ENCODE data around the gene MOB2. TPM values are rescaled to one million over a fixed set of nuclear protein-coding genes. Genes with fewer than 3 reads are reported as not detected.

MOB2 gene
- total RNA-seq, 2 experiments from 2014 or later, result 37.0 to 38.3 TPM

GRCh38 chr11:1470681-1471611 is 15.6 kb downstream of the MOB2 start:
- no peak overlapping the region for H3K4me3 ChIP-seq (ENCODE audit: low read length)
- peaks cover 52% of the 10 kb centered on the region for H3K36me3 ChIP-seq (ENCODE audit: insufficient read depth, low read length)
- intact Hi-C loops (cut with DNase I, micrococcal nuclease), result no loop called here
- H3K9me3 ChIP-seq (ENCODE audit: control insufficient read depth in 1 of 2, insufficient read depth in 1 of 2, low read length in 2 of 2), result no peaks in the 10 kb centered on the region
- Mint-ChIP-seq H3K9me3 (no peaks in the 10 kb centered on the region), H3K27me3 (no peaks in the 10 kb centered on the region), H3K36me3 (ENCODE audit: low read depth) (peaks cover 45% of the 10 kb centered on the region), H3K27ac (no peak overlapping the region), H3K4me1 (ENCODE audit: low read depth) (no peaks in the 10 kb centered on the region), H3K4me3 (no peak overlapping the region)
- no peak overlapping the region for H3K27ac ChIP-seq (ENCODE audit: low read depth in 1 of 2, low read length in 2 of 2)
- DNase-seq (peak in 1 of 14 experiments; percentile 1), ATAC-seq (ENCODE audit: poor library complexity) (no peak)
- ChIA-PET POLR2A (no interaction called here), CTCF (no interaction called here)
- H3K27me3 ChIP-seq (ENCODE audit: control insufficient read depth in 1 of 2, insufficient read depth in 2 of 2, low read length in 2 of 2), result no peaks in the 10 kb centered on the region
- TF ChIP-seq CTCF (IDR thresholded peaks at IDR 0.05), result no peak
- no peaks in the 10 kb centered on the region for H3K4me1 ChIP-seq (ENCODE audit: insufficient read depth, low read length)

GRCh38 chr11:1469911-1470680 is 16.5 kb downstream of the MOB2 start:
- Histone ChIP-seq H3K4me1 (ENCODE audit: insufficient read depth, low read length) (no peaks in the 10 kb centered on the region), H3K36me3 (ENCODE audit: insufficient read depth, low read length) (peaks cover 44% of the 10 kb centered on the region), H3K27me3 (ENCODE audit: control insufficient read depth in 1 of 2, insufficient read depth in 2 of 2, low read length in 2 of 2) (no peaks in the 10 kb centered on the region), H3K9me3 (ENCODE audit: control insufficient read depth in 1 of 2, insufficient read depth in 1 of 2, low read length in 2 of 2) (peaks cover 0 to 6% of the 10 kb centered on the region in 2 experiments), H3K4me3 (ENCODE audit: low read length) (no peak overlapping the region), H3K27ac (ENCODE audit: low read depth in 1 of 2, low read length in 2 of 2) (no peak overlapping the region)
- Mint-ChIP-seq H3K36me3 (ENCODE audit: low read depth) (peaks cover 45% of the 10 kb centered on the region), H3K27me3 (no peaks in the 10 kb centered on the region), H3K4me1 (ENCODE audit: low read depth) (no peaks in the 10 kb centered on the region), H3K9me3 (no peaks in the 10 kb centered on the region), H3K27ac (no peak overlapping the region), H3K4me3 (no peak overlapping the region)
- CTCF ChIA-PET, result no interaction called here
- no peak for TF ChIP-seq CTCF (IDR thresholded peaks at IDR 0.05)
- DNase-seq (no peak), ATAC-seq (ENCODE audit: poor library complexity) (no peak)
- intact Hi-C loops (cut with DNase I, micrococcal nuclease), result no loop called here
- POLR2A ChIA-PET, result no interaction called here

- Histone ChIP-seq H3K27ac (ENCODE audit: low read depth in 1 of 2, low read length in 2 of 2) (no peak overlapping the region), H3K27me3 (ENCODE audit: control insufficient read depth in 1 of 2, insufficient read depth in 2 of 2, low read length in 2 of 2) (no peaks in the 10 kb centered on the region), H3K9me3 (ENCODE audit: control insufficient read depth in 1 of 2, insufficient read depth in 1 of 2, low read length in 2 of 2) (peaks cover 0 to 13% of the 10 kb centered on the region in 2 experiments), H3K36me3 (ENCODE audit: insufficient read depth, low read length) (peaks cover 38% of the 10 kb centered on the region), H3K4me3 (ENCODE audit: low read length) (no peak overlapping the region), H3K4me1 (ENCODE audit: insufficient read depth, low read length) (no peaks in the 10 kb centered on the region)
- Mint-ChIP-seq H3K27me3 (no peaks in the 10 kb centered on the region), H3K4me1 (ENCODE audit: low read depth) (no peaks in the 10 kb centered on the region), H3K36me3 (ENCODE audit: low read depth) (peaks cover 38% of the 10 kb centered on the region), H3K9me3 (no peaks in the 10 kb centered on the region), H3K4me3 (no peak overlapping the region), H3K27ac (no peak overlapping the region)
- CTCF ChIA-PET, result no interaction called here
- intact Hi-C loops (cut with DNase I, micrococcal nuclease), result no loop called here
- TF ChIP-seq CTCF (IDR thresholded peaks at IDR 0.05), result no peak
- ATAC-seq (ENCODE audit: poor library complexity) (no peak), DNase-seq (no peak)
- POLR2A ChIA-PET, result no interaction called here
Observed at GRCh38 chr11:1469287-1469910, 17.2 kb downstream of the MOB2 start.
